Pancreas (tissue), 10 donors: Measurements from ENCODE around the gene GOLGA6D. TPM values are rescaled to one million over a fixed set of nuclear protein-coding genes. Genes with fewer than 3 reads are reported as not detected.
A peak's percentile ranks its signal among the peaks of the same experiment; 100 is the strongest.
"Not testable (repeated sequence)": the region's sequence is repeated elsewhere in the genome, so short reads cannot be mapped to it uniquely, and the experiment has no call there.

ENCODE experiments used
- ATAC-seq, 4 donors: fragments of 200-7000 bp; cut with Tn5 transposase; one replicate each; pipeline versions ENCODE4 v1.8.0 to v1.9.1; 2020; ENCODE audit warnings: mild to moderate bottlenecking in 4 of 4, moderate library complexity in 4 of 4
- DNase-seq, 6 donors: peaks; one replicate each; pipeline ENCODE4 v3.0.0-alpha.2; 2020
- FAIRE-seq: peaks from 2 replicates; lab custom pipeline; 2012; peaks lifted over from hg19 to GRCh38; lab: Jason Lieb, UNC
- H3K27ac ChIP-seq, 4 donors: fragments of 200-600 bp; sonication (generic); 1 replicate in 3 of 4; 2 replicates in 1 of 4; pipeline versions ENCODE4 v1.5.0 to v1.8.0; 2020
- H3K27me3 ChIP-seq, 4 donors: fragments of 200-600 bp; one replicate each; pipeline ENCODE4 v1.8.0; 2021
- H3K36me3 ChIP-seq, 3 donors: fragments of 200-600 bp; sonication (generic) in 1 of 3; one replicate each; pipeline versions ENCODE4 v1.5.0 to v1.8.0; 2020 to 2021
- H3K4me1 ChIP-seq, 3 donors: fragments of 200-600 bp; one replicate each; pipeline ENCODE4 v1.8.0; 2021
- H3K4me3 ChIP-seq, 4 donors: fragments of 200-600 bp; sonication (generic) in 2 of 4; one replicate each; pipeline versions ENCODE4 v1.5.0 to v1.8.0; 2020 to 2021
- H3K9me3 ChIP-seq, 4 donors: fragments of 200-600 bp; one replicate each; pipeline ENCODE4 v1.8.0; 2021
- WGBS, 2 donors: extraction: QIAGEN DNeasy Blood & Tissue Kit; methylation state at CpG; one replicate each; pipeline ENCODE4 v1.1.7; 2013; 5-methylcytosine and 5-hydroxymethylcytosine counted together
- intact Hi-C, 3 donors: fragments of 100-400 bp; cut with DNase I; formaldehyde crosslinking; loops; one replicate each; pipeline versions ENCODE4 v1.11.1 to v1.14.2; 2022
- polyA plus RNA-seq, 2 donors: library from polyadenylated mRNA; stranded (reverse); fragments of 200-250 nt; gene quantifications; one replicate each; pipeline ENCODE4 v1.2.3, GENCODE V29; 2013
- total RNA-seq, 6 donors: library from RNA; stranded (reverse); fragmentation: NEBNext Ultra II Directional in 4 of 6; extraction: Animal tissue kit (Norgen Biotek cat#: 25700) in 4 of 6; gene quantifications; one replicate each; pipeline versions ENCODE4 v1.2.1 to v1.2.4, GENCODE V29; 2021 to 2023
- TF ChIP-seq, protein P1 (sequence below), 4 donors: fragments of 200-600 bp; sonication (generic) in 3 of 4; IDR thresholded peaks; one replicate each; pipeline versions ENCODE4 v1.5.0 to v1.8.0; 2021; ENCODE audit warnings: antibody characterized with exemption in 4 of 4
- donor health status: healthy with polysubstance abuse.
- donor health status: DM: no; HTN: no; CAD: no; lungs with moderate emphysema.
- donor health status: DM: no; HTN: no; CAD: no.
- donor health status: control.
- donor health status: control.
- donor health status: Bipolar disorder and iron deficiency.
- donor health status: DM: yes; HTN: yes; CAD: no.
- donor health status: DM: no; HTN: no; CAD: no.
- donor health status: DM: no; HTN: no; CAD: no.
- donor health status: DM: yes; HTN: yes; CAD: no.

The GOLGA6D gene
- total and polyA plus RNA-seq, 8 donors: 0.08 TPM; not detected in 7

GRCh38 chr15:75274509-75275107 lies 8.0 kb upstream of the GOLGA6D start:
- DNase-seq (peak; percentile 86 to 94 (median 92)), ATAC-seq (peak; percentile 98 to 100 (median 99))
- 32 to 44% methylated on average over 4 to 5 of the region's 5 CpGs for WGBS, 2 donors
- H3K4me3 ChIP-seq, H3K4me1 ChIP-seq, H3K36me3 ChIP-seq, H3K27ac ChIP-seq, FAIRE-seq, H3K27me3 ChIP-seq, intact Hi-C loops, H3K9me3 ChIP-seq: not testable (repeated sequence)
- TF ChIP-seq, protein P1, sequence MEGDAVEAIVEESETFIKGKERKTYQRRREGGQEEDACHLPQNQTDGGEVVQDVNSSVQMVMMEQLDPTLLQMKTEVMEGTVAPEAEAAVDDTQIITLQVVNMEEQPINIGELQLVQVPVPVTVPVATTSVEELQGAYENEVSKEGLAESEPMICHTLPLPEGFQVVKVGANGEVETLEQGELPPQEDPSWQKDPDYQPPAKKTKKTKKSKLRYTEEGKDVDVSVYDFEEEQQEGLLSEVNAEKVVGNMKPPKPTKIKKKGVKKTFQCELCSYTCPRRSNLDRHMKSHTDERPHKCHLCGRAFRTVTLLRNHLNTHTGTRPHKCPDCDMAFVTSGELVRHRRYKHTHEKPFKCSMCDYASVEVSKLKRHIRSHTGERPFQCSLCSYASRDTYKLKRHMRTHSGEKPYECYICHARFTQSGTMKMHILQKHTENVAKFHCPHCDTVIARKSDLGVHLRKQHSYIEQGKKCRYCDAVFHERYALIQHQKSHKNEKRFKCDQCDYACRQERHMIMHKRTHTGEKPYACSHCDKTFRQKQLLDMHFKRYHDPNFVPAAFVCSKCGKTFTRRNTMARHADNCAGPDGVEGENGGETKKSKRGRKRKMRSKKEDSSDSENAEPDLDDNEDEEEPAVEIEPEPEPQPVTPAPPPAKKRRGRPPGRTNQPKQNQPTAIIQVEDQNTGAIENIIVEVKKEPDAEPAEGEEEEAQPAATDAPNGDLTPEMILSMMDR (IDR thresholded peaks at IDR 0.05): peak; percentile 58 to 73 (median 68)

GRCh38 chr15:75275617-75276016 lies 7.0 kb upstream of the GOLGA6D start:
- DNase-seq: peak in 3 of 6 donors; percentile 2 to 9 (median 9)
- H3K36me3 ChIP-seq, FAIRE-seq, H3K27ac ChIP-seq, H3K27me3 ChIP-seq, H3K9me3 ChIP-seq, H3K4me3 ChIP-seq, H3K4me1 ChIP-seq, ATAC-seq, intact Hi-C loops: not testable (repeated sequence)
- 69 to 77% methylated on average over 3 of the region's 3 CpGs for WGBS, 2 donors

- H3K4me3 ChIP-seq, H3K9me3 ChIP-seq, H3K27me3 ChIP-seq, FAIRE-seq, intact Hi-C loops, ATAC-seq, H3K27ac ChIP-seq, H3K4me1 ChIP-seq, H3K36me3 ChIP-seq: not testable (repeated sequence)
- WGBS, 2 donors: no CpG with 5 or more reads among the region's 1 CpG
- DNase-seq: peak in 1 of 6 donors; percentile 0
Observed at GRCh38 chr15:75278497-75278896, 4.1 kb upstream of the GOLGA6D start.

GRCh38 chr15:75284152-75284551 lies 1.5 kb downstream of the GOLGA6D start:
- H3K9me3 ChIP-seq, H3K36me3 ChIP-seq, FAIRE-seq, H3K4me1 ChIP-seq, H3K4me3 ChIP-seq, intact Hi-C loops, H3K27me3 ChIP-seq, H3K27ac ChIP-seq, ATAC-seq, DNase-seq: not testable (repeated sequence)
- no CpG with 5 or more reads among the region's 3 CpGs for WGBS, 2 donors

DNA sequence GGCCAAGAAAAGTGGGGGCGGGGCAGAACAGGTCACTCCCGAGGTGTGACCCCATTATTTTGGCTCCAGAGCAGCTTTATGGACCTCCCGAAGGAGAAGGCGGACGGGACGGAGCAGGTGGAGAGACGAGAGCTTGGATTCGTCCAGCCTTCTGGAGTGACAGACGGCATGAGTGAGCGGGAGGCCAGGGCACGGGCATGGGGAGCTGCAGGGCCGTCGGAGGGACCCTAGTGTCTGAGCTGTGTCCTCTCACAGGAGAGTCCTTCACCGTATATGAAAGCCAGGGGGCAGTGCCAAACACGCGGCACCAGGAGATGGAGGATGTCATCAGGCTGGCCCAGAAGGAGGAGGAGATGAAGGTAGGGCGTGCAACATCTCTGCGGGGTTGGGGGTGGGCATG lies 11.0 kb downstream of the GOLGA6D start:
- H3K4me3 ChIP-seq, H3K9me3 ChIP-seq, intact Hi-C loops, H3K27me3 ChIP-seq, H3K4me1 ChIP-seq, H3K27ac ChIP-seq, ATAC-seq, H3K36me3 ChIP-seq, DNase-seq, FAIRE-seq: not testable (repeated sequence)
- WGBS, 2 donors: 58% methylated on average over 7 of the region's 18 CpGs; no CpG with 5 or more reads in 1 of the 2 donors

GRCh38 chr15:75298541-75299310 lies 16.1 kb downstream of the GOLGA6D start:
- H3K4me1 ChIP-seq, H3K36me3 ChIP-seq, intact Hi-C loops, H3K9me3 ChIP-seq, H3K27me3 ChIP-seq, H3K27ac ChIP-seq, FAIRE-seq, H3K4me3 ChIP-seq: not testable (repeated sequence)
- ATAC-seq (peak; percentile 98 to 100 (median 98)), DNase-seq (peak in 5 of 6 donors; percentile 67 to 82 (median 79))
- WGBS, 2 donors: 47 to 66% methylated on average over 5 to 7 of the region's 13 CpGs

DNA sequence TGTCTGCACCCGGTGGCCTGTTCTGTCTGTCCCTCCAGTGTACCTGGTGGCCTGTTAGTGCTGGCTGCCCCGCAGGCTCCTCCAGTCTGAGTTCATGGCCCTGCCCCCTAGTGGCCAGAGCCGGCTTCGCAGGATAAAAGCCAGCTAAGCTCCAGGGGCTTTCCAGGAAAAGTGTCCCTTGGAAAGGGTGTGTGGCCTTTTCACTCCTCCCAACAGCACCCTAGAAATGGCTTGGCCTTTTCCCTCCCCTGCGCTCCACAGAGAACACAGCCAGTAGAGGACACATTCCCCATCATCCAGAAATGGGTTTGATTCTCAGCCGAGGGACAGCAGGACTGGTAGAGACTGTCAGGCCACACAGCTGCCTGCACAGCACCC lies 16.7 kb downstream of the GOLGA6D start:
- TF ChIP-seq, protein P1 (IDR thresholded peaks at IDR 0.05): peak; percentile 42 to 63 (median 56)
- H3K27me3 ChIP-seq, intact Hi-C loops, H3K4me3 ChIP-seq, FAIRE-seq, H3K9me3 ChIP-seq, H3K36me3 ChIP-seq, H3K4me1 ChIP-seq, H3K27ac ChIP-seq: not testable (repeated sequence)
- DNase-seq (peak; percentile 58 to 86 (median 78)), ATAC-seq (peak; percentile 98 to 100 (median 99))
- 18 to 28% methylated on average over 4 to 6 of the region's 6 CpGs for WGBS, 2 donors

- H3K4me1 ChIP-seq, FAIRE-seq, ATAC-seq, DNase-seq, H3K27me3 ChIP-seq, intact Hi-C loops, H3K36me3 ChIP-seq, H3K9me3 ChIP-seq, H3K27ac ChIP-seq, H3K4me3 ChIP-seq: not testable (repeated sequence)
- WGBS, 2 donors: 56 to 71% methylated on average over 4 to 5 of the region's 6 CpGs
Observed at GRCh38 chr15:75300026-75300425, 17.4 kb downstream of the GOLGA6D start.
